Effector memory CD4-positive, alpha-beta T cell (primary cell): Measurements from ENCODE around the gene TSPAN9.

ENCODE experiments used
- DNase-seq, 3 donors: peaks; one replicate each; pipeline ENCODE4 v3.0.0-alpha.2; 2020
- H3K27ac ChIP-seq: 2 replicates; pipeline ENCODE4 v1.7.0; 2013; ENCODE audit warnings: mild to moderate bottlenecking, low read length, moderate library complexity; ENCODE audit not compliant: insufficient read depth, poor library complexity, severe bottlenecking
- H3K27me3 ChIP-seq: replicated peaks from 2 replicates; pipeline ENCODE4 v1.7.0; 2013; ENCODE audit warnings: mild to moderate bottlenecking, low read length; ENCODE audit not compliant: insufficient read depth, control insufficient read depth, poor library complexity, severe bottlenecking
- H3K36me3 ChIP-seq: 2 replicates; pipeline ENCODE4 v1.7.0; 2013; ENCODE audit warnings: mild to moderate bottlenecking, low read length, moderate library complexity; ENCODE audit not compliant: control insufficient read depth, insufficient read depth
- H3K4me1 ChIP-seq: 2 replicates; pipeline ENCODE4 v1.7.0; 2013; ENCODE audit warnings: low read length, mild to moderate bottlenecking; ENCODE audit not compliant: control insufficient read depth, insufficient read depth, poor library complexity, severe bottlenecking
- H3K4me3 ChIP-seq: 2 replicates; pipeline ENCODE4 v1.7.0; 2013; ENCODE audit warnings: low read length, low read depth, mild to moderate bottlenecking; ENCODE audit not compliant: insufficient read depth, poor library complexity, severe bottlenecking
- H3K9me3 ChIP-seq: 2 replicates; pipeline ENCODE4 v1.7.0; 2013; ENCODE audit warnings: mild to moderate bottlenecking, low read length, moderate library complexity; ENCODE audit not compliant: control insufficient read depth

The TSPAN9 gene

DNA sequence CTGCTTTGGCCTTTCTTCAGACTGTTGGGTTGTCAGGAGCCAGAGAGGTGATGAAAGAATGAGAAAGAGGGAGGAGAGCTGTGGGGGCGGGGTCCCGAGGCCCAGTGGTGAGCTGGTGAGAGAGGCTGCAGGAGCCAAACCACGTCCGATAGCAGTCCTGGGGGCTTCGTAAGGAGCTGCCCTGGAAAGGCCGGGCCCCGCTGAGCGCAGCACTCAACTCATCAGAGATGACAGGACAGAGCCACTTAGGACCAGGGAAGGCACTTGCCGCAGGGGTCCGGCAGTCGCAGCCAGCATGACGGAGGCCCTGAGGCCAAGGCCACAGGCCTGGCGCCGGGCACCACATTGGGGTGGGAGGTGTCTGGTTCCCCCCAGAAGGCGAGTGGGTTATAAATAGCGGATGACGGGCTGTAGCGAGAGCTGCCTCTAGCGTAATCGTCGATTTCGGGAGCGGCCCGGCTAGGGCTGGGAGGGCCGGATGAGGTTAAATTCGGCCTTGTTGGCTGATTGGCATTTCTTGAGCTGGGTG, 179.0 kb downstream of the TSPAN9 start:
- Histone ChIP-seq H3K9me3 (no peaks in the 10 kb centered on the region), H3K27me3 (no peaks in the 10 kb centered on the region), H3K4me3 (no peak overlapping the region), H3K27ac (no peak overlapping the region), H3K36me3 (no peaks in the 10 kb centered on the region), H3K4me1 (no peaks in the 10 kb centered on the region)
- no peak for DNase-seq

DNA sequence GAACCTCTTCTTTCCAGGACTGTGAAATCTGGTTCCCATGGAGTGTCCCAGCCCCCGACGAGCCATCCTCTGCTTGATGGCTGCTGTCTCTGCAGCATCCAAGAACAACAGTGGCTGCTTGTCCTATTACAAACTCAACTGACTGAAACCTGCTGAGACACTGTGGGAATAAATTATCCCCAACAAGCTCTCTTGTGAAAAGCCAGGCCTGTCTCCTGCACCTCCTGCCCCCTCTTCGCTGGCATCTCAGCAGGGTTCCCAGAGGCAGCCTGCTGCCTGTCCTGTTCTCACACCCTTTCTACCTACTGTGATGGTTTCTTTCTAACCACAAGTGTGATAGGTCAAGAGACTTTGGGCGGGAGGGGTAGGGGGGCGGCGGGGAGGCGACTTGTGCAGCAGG, 180.2 kb downstream of the TSPAN9 start:
- H3K36me3 ChIP-seq = no peaks in the 10 kb centered on the region
- no peak for DNase-seq
- no peaks in the 10 kb centered on the region for H3K4me1 ChIP-seq
- no peaks in the 10 kb centered on the region for H3K9me3 ChIP-seq
- H3K27me3 ChIP-seq = no peaks in the 10 kb centered on the region
- H3K27ac ChIP-seq = no peak overlapping the region
- no peak overlapping the region for H3K4me3 ChIP-seq

DNA sequence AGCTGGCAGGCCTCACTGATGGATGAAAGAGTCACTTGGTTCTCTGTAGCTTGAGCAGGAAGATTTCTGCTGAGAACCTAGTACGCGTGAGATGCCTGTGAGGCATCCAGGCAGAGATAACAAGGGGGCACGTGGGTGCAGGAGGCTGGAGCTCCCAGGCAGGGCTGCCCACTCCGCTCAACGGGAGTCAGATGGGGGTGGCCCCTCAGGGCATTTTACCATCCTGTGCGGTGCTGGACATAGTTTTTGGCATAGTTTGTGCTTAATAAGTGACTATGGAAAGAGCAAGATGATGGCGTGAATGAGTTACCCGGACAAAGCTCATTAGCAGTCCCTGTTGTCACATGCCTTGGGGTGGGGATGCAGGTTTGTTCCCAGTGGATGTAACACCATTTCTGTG, 182.8 kb downstream of the TSPAN9 start:
- Histone ChIP-seq H3K9me3 (no peaks in the 10 kb centered on the region), H3K27ac (no peak overlapping the region), H3K36me3 (no peaks in the 10 kb centered on the region), H3K27me3 (no peaks in the 10 kb centered on the region), H3K4me1 (no peaks in the 10 kb centered on the region), H3K4me3 (no peak overlapping the region)
- DNase-seq = no peak

DNA sequence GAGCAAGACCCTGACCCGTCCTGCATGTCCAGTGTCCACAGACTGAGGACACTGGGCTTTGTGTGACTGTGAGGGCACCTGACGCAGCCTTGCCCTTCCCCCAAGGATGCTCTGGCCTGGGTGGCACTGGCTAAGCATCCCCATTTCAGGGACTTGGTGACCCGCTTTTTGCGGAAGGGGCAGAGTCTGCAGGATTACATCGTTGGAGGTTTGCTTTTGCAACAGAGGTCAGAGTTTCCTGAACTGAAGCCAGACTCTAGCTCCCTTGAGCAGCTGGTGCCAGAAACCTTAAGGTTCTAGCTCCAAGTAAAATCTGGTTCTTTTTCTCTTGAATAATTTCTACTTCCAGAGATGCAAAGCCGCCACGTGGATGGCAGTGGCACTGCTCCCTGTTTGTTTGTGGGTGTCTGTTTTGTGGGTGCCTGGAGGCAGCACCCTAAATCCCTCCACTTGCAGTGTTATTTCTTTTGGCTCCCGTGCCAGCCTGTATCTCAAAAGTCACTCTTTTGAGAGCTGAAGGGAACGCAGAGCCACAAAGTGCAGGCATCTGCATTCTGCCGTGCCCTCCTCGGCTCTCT, 184.7 kb downstream of the TSPAN9 start:
- H3K27me3 ChIP-seq = no peaks in the 10 kb centered on the region
- no peaks in the 10 kb centered on the region for H3K36me3 ChIP-seq
- no peak for DNase-seq
- no peaks in the 10 kb centered on the region for H3K4me1 ChIP-seq
- no peak overlapping the region for H3K4me3 ChIP-seq
- no peak overlapping the region for H3K27ac ChIP-seq
- H3K9me3 ChIP-seq = no peaks in the 10 kb centered on the region

DNA sequence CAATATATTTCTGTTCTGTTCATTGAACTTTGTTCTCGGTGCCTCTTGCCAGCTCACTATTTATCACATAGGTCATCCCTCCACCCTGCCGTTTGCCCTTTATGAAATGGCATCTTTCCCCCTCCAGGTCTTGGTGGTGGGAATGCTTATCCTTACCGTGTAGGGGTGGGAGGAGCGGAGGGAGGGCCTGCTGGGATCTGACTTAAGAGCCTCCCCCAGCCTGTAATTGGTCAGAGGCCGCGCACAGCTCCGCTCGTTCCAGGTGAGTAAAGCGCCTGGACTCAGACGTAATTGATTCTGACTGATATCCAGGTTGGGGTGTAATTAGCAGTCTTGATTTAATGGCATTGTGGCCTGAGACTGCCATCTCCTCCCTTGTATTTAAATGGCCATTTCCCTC, 185.3 kb downstream of the TSPAN9 start:
- no peak overlapping the region for H3K27ac ChIP-seq
- H3K4me3 ChIP-seq = no peak overlapping the region
- no peaks in the 10 kb centered on the region for H3K36me3 ChIP-seq
- DNase-seq = no peak
- no peaks in the 10 kb centered on the region for H3K4me1 ChIP-seq
- H3K27me3 ChIP-seq = no peaks in the 10 kb centered on the region
- H3K9me3 ChIP-seq = no peaks in the 10 kb centered on the region

DNA sequence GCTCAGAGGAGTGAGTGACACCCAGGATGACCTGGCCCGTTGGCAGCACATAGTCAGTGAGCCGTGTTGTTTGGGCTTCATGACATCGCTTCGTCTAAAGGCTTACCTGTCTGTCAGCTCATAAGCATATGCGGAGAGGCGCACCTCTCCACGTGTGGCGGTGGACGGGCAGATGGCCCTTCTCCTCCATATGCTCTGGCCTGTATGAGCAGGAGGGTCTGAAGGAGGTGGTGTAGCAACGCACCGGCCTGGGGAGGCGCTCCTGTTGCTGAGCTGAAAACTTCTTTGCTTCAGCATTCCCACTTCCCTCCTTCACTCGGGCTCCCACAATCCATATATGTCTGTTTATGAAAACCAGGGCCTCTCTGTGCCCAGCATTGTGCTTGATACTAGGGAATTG, 186.1 kb downstream of the TSPAN9 start:
- Histone ChIP-seq H3K36me3 (no peaks in the 10 kb centered on the region), H3K27ac (no peak overlapping the region), H3K4me3 (no peak overlapping the region), H3K4me1 (no peaks in the 10 kb centered on the region), H3K9me3 (no peaks in the 10 kb centered on the region), H3K27me3 (no peaks in the 10 kb centered on the region)
- DNase-seq = no peak

DNA sequence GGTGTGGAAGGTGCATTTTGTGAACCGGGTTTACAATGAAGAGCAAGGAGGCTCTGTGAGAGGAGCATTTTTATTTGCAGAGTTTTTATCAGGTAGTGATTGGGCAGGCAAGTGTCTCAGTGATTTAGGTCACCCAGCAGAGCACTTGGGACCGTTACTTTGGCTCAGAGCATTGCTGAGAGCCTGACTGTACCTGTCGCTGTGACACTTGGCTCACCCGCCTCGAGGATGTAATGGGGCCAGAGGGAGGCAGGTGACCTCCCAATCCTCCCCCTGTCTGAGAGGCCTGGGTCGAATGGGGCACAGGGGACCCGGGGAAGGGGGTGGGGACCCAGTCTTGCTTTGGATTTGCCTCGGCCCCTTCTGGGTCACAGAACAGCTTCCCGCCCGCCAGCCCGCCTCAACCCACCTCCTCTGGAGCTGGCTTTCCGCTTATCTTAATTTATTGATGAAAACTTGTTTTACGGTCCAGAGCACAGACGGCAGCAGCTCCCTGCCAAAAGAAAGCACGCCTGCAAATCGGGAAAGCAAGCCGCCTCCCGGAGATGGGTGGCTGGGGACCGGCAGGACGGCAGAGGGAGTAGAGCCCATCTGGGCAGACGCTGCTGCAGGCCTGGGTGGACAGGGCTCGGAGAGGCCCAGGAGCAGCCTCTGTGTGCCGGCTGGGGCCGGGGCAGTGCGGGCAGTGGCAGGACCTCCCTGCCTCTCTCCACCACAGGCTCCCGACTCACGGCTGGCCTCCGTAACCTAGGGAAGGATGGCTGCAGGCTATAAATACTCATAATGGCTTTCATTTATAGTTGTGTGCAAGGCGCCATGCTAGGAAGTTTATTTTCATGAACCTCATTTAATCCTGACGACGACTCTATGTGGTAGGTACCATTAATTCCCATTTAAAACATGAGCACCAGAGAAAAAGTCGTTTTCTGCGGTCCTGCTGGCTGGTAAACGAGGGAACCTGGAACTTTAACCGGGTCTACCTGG, 187.1 kb downstream of the TSPAN9 start:
- no peak overlapping the region for H3K4me3 ChIP-seq
- no peaks in the 10 kb centered on the region for H3K27me3 ChIP-seq
- no peaks in the 10 kb centered on the region for H3K9me3 ChIP-seq
- no peaks in the 10 kb centered on the region for H3K36me3 ChIP-seq
- no peaks in the 10 kb centered on the region for H3K4me1 ChIP-seq
- no peak overlapping the region for H3K27ac ChIP-seq
- DNase-seq = no peak

DNA sequence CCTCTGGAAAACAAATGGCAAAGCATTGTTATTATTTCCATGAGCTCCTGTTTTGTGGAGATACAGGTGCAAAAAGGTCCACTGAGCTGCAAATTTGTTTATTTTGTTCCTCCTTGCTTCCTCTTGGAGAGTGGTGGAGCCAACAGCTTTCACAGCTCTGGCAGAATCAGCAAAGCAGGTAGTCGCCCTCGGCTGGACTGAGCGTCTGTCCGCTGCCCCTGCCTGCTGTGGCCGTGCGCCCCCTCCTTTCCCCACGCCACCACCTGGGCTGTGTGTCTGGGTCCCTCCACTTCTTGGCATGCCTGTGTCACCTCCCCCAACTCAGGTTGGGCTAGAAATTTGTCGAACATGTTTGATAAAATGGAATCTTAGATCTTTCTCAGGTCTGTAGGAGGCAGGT, 188.2 kb downstream of the TSPAN9 start:
- Histone ChIP-seq H3K4me3 (no peak overlapping the region), H3K27ac (no peak overlapping the region), H3K9me3 (no peaks in the 10 kb centered on the region), H3K4me1 (no peaks in the 10 kb centered on the region), H3K27me3 (no peaks in the 10 kb centered on the region), H3K36me3 (no peaks in the 10 kb centered on the region)
- DNase-seq = no peak

DNA sequence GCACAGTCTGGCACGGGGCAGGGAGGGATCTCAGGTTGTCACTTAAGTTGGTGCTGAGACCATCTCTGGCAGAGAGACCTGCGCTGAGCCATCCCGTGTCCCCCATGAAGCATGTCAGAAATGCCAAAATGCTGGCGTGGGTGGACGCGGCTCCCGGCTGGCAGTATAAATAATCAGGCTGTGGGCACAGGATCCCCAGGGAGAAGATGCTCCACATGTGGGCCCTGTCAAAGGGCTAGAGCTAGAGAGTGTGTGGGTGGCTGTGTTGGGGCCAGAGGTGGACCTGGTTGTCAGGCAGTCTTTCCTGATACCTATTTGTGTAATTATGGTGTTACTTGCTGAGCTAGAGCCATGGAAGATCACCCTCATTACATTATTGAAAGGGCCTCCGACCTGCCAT, 189.5 kb downstream of the TSPAN9 start:
- no peaks in the 10 kb centered on the region for H3K27me3 ChIP-seq
- no peak overlapping the region for H3K4me3 ChIP-seq
- H3K27ac ChIP-seq = no peak overlapping the region
- no peaks in the 10 kb centered on the region for H3K36me3 ChIP-seq
- no peaks in the 10 kb centered on the region for H3K4me1 ChIP-seq
- no peak for DNase-seq
- H3K9me3 ChIP-seq = no peaks in the 10 kb centered on the region

DNA sequence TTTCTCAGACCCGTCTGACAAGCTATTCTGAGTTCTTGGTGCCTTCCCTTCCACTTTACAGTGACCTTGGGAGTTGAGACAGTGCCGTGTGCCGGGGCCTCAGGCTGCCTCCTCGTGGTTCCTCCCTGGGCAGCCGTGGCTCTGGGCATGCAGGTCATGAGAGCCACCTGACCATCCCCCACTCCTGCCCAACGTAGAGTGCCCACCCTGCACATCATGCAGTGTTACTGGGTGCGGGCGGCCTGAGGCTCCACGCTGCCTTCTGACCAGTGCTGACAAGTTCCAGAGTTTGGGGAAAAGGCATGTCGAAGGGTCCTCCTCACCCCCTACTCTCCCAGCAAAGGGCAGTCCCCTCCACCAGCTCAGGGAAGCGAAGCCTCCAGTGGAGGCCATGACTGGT, 190.5 kb downstream of the TSPAN9 start:
- no peaks in the 10 kb centered on the region for H3K36me3 ChIP-seq
- no peaks in the 10 kb centered on the region for H3K27me3 ChIP-seq
- no peaks in the 10 kb centered on the region for H3K9me3 ChIP-seq
- H3K27ac ChIP-seq = no peak overlapping the region
- H3K4me1 ChIP-seq = no peaks in the 10 kb centered on the region
- DNase-seq = no peak
- H3K4me3 ChIP-seq = no peak overlapping the region
